WI38 (cell line): ENCODE measurements around the gene MAPK8IP3.

Experiments used
- H3K4me3 ChIP-seq: 2 replicates; pipeline ENCODE4 v1.5.1; 2011; ENCODE audit warnings: low read depth, mild to moderate bottlenecking, control low read depth, low read length
- CTCF ChIP-seq: IDR thresholded peaks from 2 replicates; pipeline ENCODE4 v1.5.1; 2012; ENCODE audit warnings: low read depth, mild to moderate bottlenecking, control low read depth, low read length

Gene MAPK8IP3

GRCh38 chr16:1749152-1750117, 43.4 kb downstream of the MAPK8IP3 start:
- H3K4me3 ChIP-seq = no peak overlapping the region
- TF ChIP-seq CTCF = no peak

- no peak overlapping the region for H3K4me3 ChIP-seq
- TF ChIP-seq CTCF = no peak
Observed at GRCh38 chr16:1751946-1752345, 46.0 kb downstream of the MAPK8IP3 start.

GRCh38 chr16:1752853-1753252, 46.9 kb downstream of the MAPK8IP3 start:
- no peak for TF ChIP-seq CTCF

GRCh38 chr16:1754204-1754603, 48.2 kb downstream of the MAPK8IP3 start:
- TF ChIP-seq CTCF = no peak
- no peak overlapping the region for H3K4me3 ChIP-seq

More at GRCh38 chr16:1752853-1753252, 46.9 kb downstream of the MAPK8IP3 start:
- no peak overlapping the region for H3K4me3 ChIP-seq

GRCh38 chr16:1757714-1758461, 51.9 kb downstream of the MAPK8IP3 start:
- H3K4me3 ChIP-seq = no peak overlapping the region
- no peak for TF ChIP-seq CTCF

- no peak for TF ChIP-seq CTCF
- no peak overlapping the region for H3K4me3 ChIP-seq
Observed at GRCh38 chr16:1758923-1759322, 52.9 kb downstream of the MAPK8IP3 start.

GRCh38 chr16:1759511-1759910, 53.5 kb downstream of the MAPK8IP3 start:
- TF ChIP-seq CTCF = no peak
- H3K4me3 ChIP-seq = no peak overlapping the region
